ENCODE results near the gene FAM186B. TPM values are rescaled to one million over a fixed set of nuclear protein-coding genes. Genes with fewer than 3 reads are reported as not detected.

Gene FAM186B
- total RNA-seq, 1 donor, result under 0.01 TPM

- no peak for TF ChIP-seq CTCF (IDR thresholded peaks at IDR 0.05; ENCODE audit: insufficient read depth, low read depth, low read length)
- no peak overlapping the region for H3K4me3 ChIP-seq (ENCODE audit: low read depth, low read length)
- no peak for DNase-seq (ENCODE audit: low read depth)
Observed at GRCh38 chr12:49557187-49557916, 48.1 kb downstream of the FAM186B start.

GRCh38 chr12:49556391-49557186 is 48.9 kb downstream of the FAM186B start:
- no peak for DNase-seq (ENCODE audit: low read depth)
- no peak overlapping the region for H3K4me3 ChIP-seq (ENCODE audit: low read depth, low read length)
- TF ChIP-seq CTCF (IDR thresholded peaks at IDR 0.05; ENCODE audit: insufficient read depth, low read depth, low read length), result no peak

- H3K4me3 ChIP-seq (ENCODE audit: low read depth, low read length), result no peak overlapping the region
- DNase-seq (ENCODE audit: low read depth), result no peak
- TF ChIP-seq CTCF (IDR thresholded peaks at IDR 0.05; ENCODE audit: insufficient read depth, low read depth, low read length), result no peak
Observed at GRCh38 chr12:49555631-49556390, 49.6 kb downstream of the FAM186B start.

GRCh38 chr12:49554266-49554665 is 51.2 kb downstream of the FAM186B start:
- TF ChIP-seq CTCF (IDR thresholded peaks at IDR 0.05; ENCODE audit: insufficient read depth, low read depth, low read length), result no peak
- no peak for DNase-seq (ENCODE audit: low read depth)
- H3K4me3 ChIP-seq (ENCODE audit: low read depth, low read length), result no peak overlapping the region

GRCh38 chr12:49553512-49554088 is 51.8 kb downstream of the FAM186B start:
- no peak overlapping the region for H3K4me3 ChIP-seq (ENCODE audit: low read depth, low read length)
- peak; percentile 39 for TF ChIP-seq CTCF (IDR thresholded peaks at IDR 0.05; ENCODE audit: insufficient read depth, low read depth, low read length)
- DNase-seq (ENCODE audit: low read depth), result peak; percentile 16

- DNase-seq (ENCODE audit: low read depth), result no peak
- no peak for TF ChIP-seq CTCF (IDR thresholded peaks at IDR 0.05; ENCODE audit: insufficient read depth, low read depth, low read length)
- no peak overlapping the region for H3K4me3 ChIP-seq (ENCODE audit: low read depth, low read length)
Observed at GRCh38 chr12:49552899-49553298, 52.5 kb downstream of the FAM186B start.
